ENCODE measurements around the gene SND1. TPM values are rescaled to one million over a fixed set of nuclear protein-coding genes. Genes with fewer than 3 reads are reported as not detected.

Gene SND1
- total RNA-seq, 4 donors from 2014 or later, result 84.2 to 98.8 (median 93.4) TPM

GRCh38 chr7:127755521-127755920 is 103.5 kb downstream of the SND1 start:
- Histone ChIP-seq H3K27me3 (no peaks in the 10 kb centered on the region), H3K4me3 (no peak overlapping the region), H3K9me3 (no peaks in the 10 kb centered on the region), H3K36me3 (no peaks in the 10 kb centered on the region), H3K4me1 (peaks cover 0 to 13% (median 3%) of the 10 kb centered on the region in 3 donors), H3K27ac (no peak overlapping the region)
- intact Hi-C loops (cut with DNase I), result no loop called here
- WGBS, 2 donors, result 80 to 83% methylated on average over 6 of the region's 6 CpGs
- no peak for DNase-seq
- TF ChIP-seq POLR2A (IDR thresholded peaks at IDR 0.05) (no peak), CTCF (IDR thresholded peaks at IDR 0.05) (no peak)

- 91 to 95% methylated on average over 2 of the region's 2 CpGs for WGBS, 2 donors
- H3K9me3 ChIP-seq, result no peaks in the 10 kb centered on the region
- no peak for DNase-seq
- no peak overlapping the region for H3K27ac ChIP-seq
- H3K4me1 ChIP-seq, result peaks cover 0 to 10% (median 3%) of the 10 kb centered on the region in 3 donors
- TF ChIP-seq POLR2A (IDR thresholded peaks at IDR 0.05) (no peak), CTCF (IDR thresholded peaks at IDR 0.05) (no peak)
- no peaks in the 10 kb centered on the region for H3K36me3 ChIP-seq
- H3K4me3 ChIP-seq, result no peak overlapping the region
- intact Hi-C loops (cut with DNase I), result no loop called here
- H3K27me3 ChIP-seq, result no peaks in the 10 kb centered on the region
Measured at GRCh38 chr7:127755965-127756364, 104.0 kb downstream of the SND1 start.

GRCh38 chr7:127758105-127758504 is 106.1 kb downstream of the SND1 start:
- intact Hi-C loops (cut with DNase I), result no loop called here
- DNase-seq, result no peak
- no peak overlapping the region for H3K27ac ChIP-seq
- 92 to 100% methylated on average over 1 of the region's 1 CpG for WGBS, 2 donors
- no peak overlapping the region for H3K4me3 ChIP-seq
- no peaks in the 10 kb centered on the region for H3K9me3 ChIP-seq
- no peaks in the 10 kb centered on the region for H3K4me1 ChIP-seq
- no peak for TF ChIP-seq POLR2A (IDR thresholded peaks at IDR 0.05)
- TF ChIP-seq CTCF (IDR thresholded peaks at IDR 0.05), result no peak
- no peaks in the 10 kb centered on the region for H3K36me3 ChIP-seq
- no peaks in the 10 kb centered on the region for H3K27me3 ChIP-seq

- no peaks in the 10 kb centered on the region for H3K4me1 ChIP-seq
- TF ChIP-seq CTCF (IDR thresholded peaks at IDR 0.05) (no peak), POLR2A (IDR thresholded peaks at IDR 0.05) (no peak)
- WGBS, 2 donors, result 93 to 98% methylated on average over 6 of the region's 6 CpGs
- no peaks in the 10 kb centered on the region for H3K27me3 ChIP-seq
- no peak for DNase-seq
- no peaks in the 10 kb centered on the region for H3K36me3 ChIP-seq
- intact Hi-C loops (cut with DNase I), result no loop called here
- H3K27ac ChIP-seq, result no peak overlapping the region
- no peaks in the 10 kb centered on the region for H3K9me3 ChIP-seq
- no peak overlapping the region for H3K4me3 ChIP-seq
Measured at GRCh38 chr7:127758845-127759244, 106.9 kb downstream of the SND1 start.

- TF ChIP-seq POLR2A (IDR thresholded peaks at IDR 0.05), result no peak
- TF ChIP-seq CTCF (IDR thresholded peaks at IDR 0.05), result no peak
- Histone ChIP-seq H3K27ac (no peak overlapping the region), H3K4me3 (no peak overlapping the region), H3K27me3 (no peaks in the 10 kb centered on the region), H3K36me3 (no peaks in the 10 kb centered on the region), H3K9me3 (no peaks in the 10 kb centered on the region), H3K4me1 (no peaks in the 10 kb centered on the region)
- no peak for DNase-seq
- intact Hi-C loops (cut with DNase I), result no loop called here
- 89 to 93% methylated on average over 4 to 5 of the region's 5 CpGs for WGBS, 2 donors
Measured at GRCh38 chr7:127759945-127760421, 108.0 kb downstream of the SND1 start.

Measured in esophagus squamous epithelium (tissue), 5 donors.